ENCODE measurements around the gene CXXC5. TPM values are rescaled to one million over a fixed set of nuclear protein-coding genes. Genes with fewer than 3 reads are reported as not detected.
A peak's percentile ranks its signal among the peaks of the same experiment; 100 is the strongest.

Gene CXXC5
- total and polyA plus RNA-seq, 2 experiments from 2014 or later: 90.9 to 106 TPM

DNA sequence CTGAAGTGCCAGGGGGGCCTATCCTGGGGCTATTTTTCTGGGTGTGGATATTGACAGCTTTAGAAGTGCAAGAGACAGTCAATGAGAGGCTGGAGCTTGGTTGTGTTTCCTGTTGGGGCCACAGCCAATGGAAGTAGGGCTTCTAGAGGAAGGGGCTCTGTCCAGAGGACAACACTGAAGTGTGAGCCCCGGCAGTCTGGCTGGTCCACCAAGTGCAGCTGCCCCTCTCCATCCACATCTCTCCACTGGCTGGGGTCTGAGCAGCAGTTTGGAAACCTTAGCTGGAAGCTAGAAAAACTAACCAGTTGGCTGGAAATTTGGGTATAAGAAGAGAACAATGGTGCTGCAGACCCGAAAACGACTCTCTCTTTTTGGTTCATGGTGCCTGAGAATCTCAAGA lies 83.1 kb downstream of the CXXC5 start:
- 90% methylated on average over 3 of the region's 3 CpGs for WGBS (ENCODE audit: low lambda C conversion rate, missing lambda C conversion rate)
- Histone ChIP-seq H3K27me3 (no peaks in the 10 kb centered on the region), H3K4me3 (no peak overlapping the region), H3K9me2 (replicated peaks; ENCODE audit: insufficient read depth) (no peaks in the 10 kb centered on the region), H3K9me3 (ENCODE audit: low read depth) (no peaks in the 10 kb centered on the region), H3K4me1 (ENCODE audit: insufficient read depth) (peaks cover 5% of the 10 kb centered on the region), H2AFZ (no peak overlapping the region), H3K27ac (no peak overlapping the region), H3K4me2 (no peak overlapping the region), H4K20me1 (ENCODE audit: insufficient read depth, poor library complexity, severe bottlenecking) (no peaks in the 10 kb centered on the region), H3K36me3 (replicated peaks; ENCODE audit: insufficient read depth, low read depth) (no peaks in the 10 kb centered on the region), H3K79me2 (no peaks in the 10 kb centered on the region)
- TF ChIP-seq, protein P1, sequence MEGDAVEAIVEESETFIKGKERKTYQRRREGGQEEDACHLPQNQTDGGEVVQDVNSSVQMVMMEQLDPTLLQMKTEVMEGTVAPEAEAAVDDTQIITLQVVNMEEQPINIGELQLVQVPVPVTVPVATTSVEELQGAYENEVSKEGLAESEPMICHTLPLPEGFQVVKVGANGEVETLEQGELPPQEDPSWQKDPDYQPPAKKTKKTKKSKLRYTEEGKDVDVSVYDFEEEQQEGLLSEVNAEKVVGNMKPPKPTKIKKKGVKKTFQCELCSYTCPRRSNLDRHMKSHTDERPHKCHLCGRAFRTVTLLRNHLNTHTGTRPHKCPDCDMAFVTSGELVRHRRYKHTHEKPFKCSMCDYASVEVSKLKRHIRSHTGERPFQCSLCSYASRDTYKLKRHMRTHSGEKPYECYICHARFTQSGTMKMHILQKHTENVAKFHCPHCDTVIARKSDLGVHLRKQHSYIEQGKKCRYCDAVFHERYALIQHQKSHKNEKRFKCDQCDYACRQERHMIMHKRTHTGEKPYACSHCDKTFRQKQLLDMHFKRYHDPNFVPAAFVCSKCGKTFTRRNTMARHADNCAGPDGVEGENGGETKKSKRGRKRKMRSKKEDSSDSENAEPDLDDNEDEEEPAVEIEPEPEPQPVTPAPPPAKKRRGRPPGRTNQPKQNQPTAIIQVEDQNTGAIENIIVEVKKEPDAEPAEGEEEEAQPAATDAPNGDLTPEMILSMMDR (IDR thresholded peaks at IDR 0.05; ENCODE audit: poor library complexity): no peak
- TF ChIP-seq EZH2phosphoT487 (IDR thresholded peaks at IDR 0.05; ENCODE audit: low read depth, severe bottlenecking, unreplicated experiment) (no peak), EZH2 (IDR thresholded peaks at IDR 0.05; ENCODE audit: borderline replicate concordance) (no peak)
- no peak for DNase-seq (ENCODE audit: low spot score)

DNA sequence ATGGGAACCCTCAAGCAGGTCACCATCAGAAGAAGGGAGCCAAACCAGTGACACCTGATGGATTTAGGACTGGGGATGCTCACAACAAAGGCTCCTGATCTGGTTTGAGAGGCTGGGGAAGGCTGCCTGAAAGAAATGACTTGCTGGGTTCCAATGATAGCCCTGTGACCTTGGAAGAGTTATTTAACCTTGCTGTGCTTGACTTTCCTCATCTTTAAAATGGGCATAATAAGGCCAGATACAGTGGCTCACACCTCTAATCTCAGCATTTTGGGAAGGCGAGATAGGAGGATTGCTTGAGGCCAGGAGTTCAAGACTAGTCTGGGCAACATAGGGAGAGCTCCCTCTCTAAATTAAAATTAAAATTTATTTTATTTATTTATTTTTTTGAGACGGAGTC lies 83.9 kb downstream of the CXXC5 start:
- WGBS (ENCODE audit: low lambda C conversion rate, missing lambda C conversion rate): 100% methylated on average over 2 of the region's 2 CpGs
- Histone ChIP-seq H3K4me1 (ENCODE audit: insufficient read depth) (peaks cover 5% of the 10 kb centered on the region), H3K9me2 (replicated peaks; ENCODE audit: insufficient read depth) (no peaks in the 10 kb centered on the region), H3K4me3 (no peak overlapping the region), H3K36me3 (replicated peaks; ENCODE audit: insufficient read depth, low read depth) (no peaks in the 10 kb centered on the region), H2AFZ (no peak overlapping the region), H3K27ac (no peak overlapping the region), H4K20me1 (ENCODE audit: insufficient read depth, poor library complexity, severe bottlenecking) (no peaks in the 10 kb centered on the region), H3K27me3 (no peaks in the 10 kb centered on the region), H3K4me2 (no peak overlapping the region), H3K79me2 (no peaks in the 10 kb centered on the region), H3K9me3 (ENCODE audit: low read depth) (no peaks in the 10 kb centered on the region)
- no peak for DNase-seq (ENCODE audit: low spot score)
- TF ChIP-seq, protein P1 (IDR thresholded peaks at IDR 0.05; ENCODE audit: poor library complexity): no peak
- TF ChIP-seq EZH2 (IDR thresholded peaks at IDR 0.05; ENCODE audit: borderline replicate concordance) (no peak), EZH2phosphoT487 (IDR thresholded peaks at IDR 0.05; ENCODE audit: low read depth, severe bottlenecking, unreplicated experiment) (no peak)

DNA sequence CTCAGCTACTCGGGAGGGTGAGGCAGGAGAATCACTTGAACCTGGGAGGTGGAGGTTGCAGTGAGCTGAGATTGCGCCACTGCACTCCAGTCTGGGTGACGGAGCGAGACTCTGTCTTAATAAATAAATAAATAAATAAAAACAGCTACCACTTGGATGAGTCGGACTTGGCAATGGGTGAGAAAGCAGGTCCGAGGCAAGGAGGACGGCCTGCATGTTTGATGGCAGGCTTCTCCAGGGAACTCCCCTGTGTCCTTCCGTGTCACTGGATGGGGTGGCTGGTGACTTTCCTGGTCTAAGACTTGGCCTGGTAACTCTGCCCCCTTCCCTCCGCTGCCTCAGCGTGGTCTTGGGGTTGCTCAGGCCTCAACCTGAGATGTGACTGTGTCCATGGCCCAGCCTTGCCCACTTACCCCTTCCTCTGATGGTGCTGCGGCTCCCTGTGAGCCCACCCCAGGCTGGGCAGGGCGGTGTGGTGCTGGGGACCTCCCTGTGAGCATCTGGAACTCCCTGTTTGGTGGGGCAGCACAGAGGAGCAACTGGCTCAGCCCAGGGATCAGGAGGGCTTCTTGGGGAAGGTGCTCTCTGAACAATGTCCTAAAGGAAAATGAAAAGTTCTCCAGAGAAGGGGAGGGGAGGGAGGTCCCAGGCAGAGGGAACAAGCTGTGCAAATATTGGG lies 85.0 kb downstream of the CXXC5 start:
- H3K4me1 ChIP-seq (ENCODE audit: insufficient read depth): peaks cover 5% of the 10 kb centered on the region
- no peaks in the 10 kb centered on the region for H3K79me2 ChIP-seq
- no peak overlapping the region for H2AFZ ChIP-seq
- H3K4me3 ChIP-seq: no peak overlapping the region
- H3K9me3 ChIP-seq (ENCODE audit: low read depth): no peaks in the 10 kb centered on the region
- no peaks in the 10 kb centered on the region for H3K9me2 ChIP-seq (replicated peaks; ENCODE audit: insufficient read depth)
- WGBS (ENCODE audit: low lambda C conversion rate, missing lambda C conversion rate): 94% methylated on average over 12 of the region's 12 CpGs
- no peak overlapping the region for H3K4me2 ChIP-seq
- no peaks in the 10 kb centered on the region for H3K27me3 ChIP-seq
- H3K36me3 ChIP-seq (replicated peaks; ENCODE audit: insufficient read depth, low read depth): no peaks in the 10 kb centered on the region
- TF ChIP-seq EZH2phosphoT487 (IDR thresholded peaks at IDR 0.05; ENCODE audit: low read depth, severe bottlenecking, unreplicated experiment) (no peak), EZH2 (IDR thresholded peaks at IDR 0.05; ENCODE audit: borderline replicate concordance) (no peak)
- TF ChIP-seq, protein P1 (IDR thresholded peaks at IDR 0.05; ENCODE audit: poor library complexity): no peak
- H3K27ac ChIP-seq: peak overlapping the region; percentile 37
- peak; percentile 3 for DNase-seq (ENCODE audit: low spot score)
- no peaks in the 10 kb centered on the region for H4K20me1 ChIP-seq (ENCODE audit: insufficient read depth, poor library complexity, severe bottlenecking)

Small RNAs within 50 kb of the gene (small RNA-seq; reads per million reads assigned to genes)
- not detected for gene RNU6-236P

Other genes starting within 250 kb of the CXXC5 start
- gene SPATA24, start 244.3 kb upstream of the CXXC5 start, total RNA-seq: 2.6 and 6.3 TPM in 2 replicates
- gene SPATA24, start 244.3 kb upstream of the CXXC5 start, polyA plus RNA-seq: 5.5 and 9.8 TPM in 2 replicates
- 10.6 and 11.5 TPM in 2 replicates for gene DNAJC18, start 208.8 kb upstream of the CXXC5 start, total RNA-seq
- gene DNAJC18, start 208.8 kb upstream of the CXXC5 start, polyA plus RNA-seq: 13.6 and 14.4 TPM in 2 replicates
- gene ECSCR, start 185.6 kb upstream of the CXXC5 start, total RNA-seq: 0.27 and 2.2 TPM in 2 replicates
- gene ECSCR, start 185.6 kb upstream of the CXXC5 start, polyA plus RNA-seq: 0.42 and 1.3 TPM in 2 replicates
- not detected in 2 replicates for gene SMIM33, start 177.3 kb upstream of the CXXC5 start, total RNA-seq
- gene SMIM33, start 177.3 kb upstream of the CXXC5 start, polyA plus RNA-seq: not detected in 2 replicates
- 7.7 and 12.6 TPM in 2 replicates for gene STING1, start 165.6 kb upstream of the CXXC5 start, total RNA-seq
- gene STING1, start 165.6 kb upstream of the CXXC5 start, polyA plus RNA-seq: 17.0 and 23.9 TPM in 2 replicates
- gene UBE2D2, start 87.0 kb upstream of the CXXC5 start, total RNA-seq: 85.9 and 100.0 TPM in 2 replicates
- 167 and 182 TPM in 2 replicates for gene UBE2D2, start 87.0 kb upstream of the CXXC5 start, polyA plus RNA-seq
- gene PSD2, start 147.5 kb downstream of the CXXC5 start, total RNA-seq: not detected in 2 replicates
- gene PSD2, start 147.5 kb downstream of the CXXC5 start, polyA plus RNA-seq: 0.54 TPM in 1 of 2 replicates, not detected in the other